Heart left ventricle (tissue), 13 donors: ENCODE measurements around the gene ACACA.

Experiments
- CTCF ChIP-seq, 12 donors: fragments of 200-600 bp; sonication (generic) in 4 of 12; IDR thresholded peaks; one replicate each; pipeline versions ENCODE4 v1.5.0 to v1.8.0; 2018 to 2022; ENCODE audit warnings: antibody characterized with exemption in 12 of 12, mild to moderate bottlenecking in 5 of 12
- POLR2A ChIP-seq, 2 donors: fragments of 450-650 bp; IDR thresholded peaks; one replicate each; pipeline ENCODE4 v1.6.1; 2017; ENCODE audit warnings: antibody characterized with exemption in 2 of 2, mild to moderate bottlenecking in 2 of 2, moderate library complexity in 2 of 2
- donor health status: ischemic (EF 13 %, LVEDD 7.1; RV severe dilation, severe dysfunction).
- donor health status: DM: no; HTN: yes; CAD: no.
- donor health status: DM: no; HTN: no; CAD: no.
- donor health status: ischemic (EF 25% LVEDD 6.9; RV normal size, moderate dysfunction).
- donor health status: ischemic (EF 25% LVEDD 5.7; RV mildly dilated, moderate dysfunction).
- donor health status: ischemic (EF 35%, LVEDD 5.7; RV mildly dilated, moderate dysfunction).
- donor health status: nonischemic (EF 11% LVEDD 7.7; RV severe dilation, severe dysfunction).
- donor health status: DM: yes; HTN: yes; CAD: no.
- donor health status: PGD.
- donor health status: ischemic (EF 29% LVEDD 5.4; RV normal size, mild dysfunction).
- donor health status: nonischemic (EF 23%, LVEDD 6.1; RV moderate dilation, normal function).

- TF ChIP-seq CTCF (IDR thresholded peaks at IDR 0.05) (no peak), POLR2A (IDR thresholded peaks at IDR 0.05) (no peak)
These were observed 206.1 kb downstream of the ACACA start for GRCh38 chr17:37200497-37200896.
